AG08396 (cell line): ENCODE results near the gene PARD3.

ENCODE experiments used
- DNase-seq: peaks from one replicate; pipeline ENCODE4 v3.0.0; 2012; ENCODE audit warnings: low spot score, mixed read lengths

Gene PARD3

GRCh38 chr10:34689053-34689452 is 126.0 kb downstream of the PARD3 start:
- DNase-seq: peak; percentile 39

GRCh38 chr10:34687434-34688210 is 127.5 kb downstream of the PARD3 start:
- no peak for DNase-seq

DNA sequence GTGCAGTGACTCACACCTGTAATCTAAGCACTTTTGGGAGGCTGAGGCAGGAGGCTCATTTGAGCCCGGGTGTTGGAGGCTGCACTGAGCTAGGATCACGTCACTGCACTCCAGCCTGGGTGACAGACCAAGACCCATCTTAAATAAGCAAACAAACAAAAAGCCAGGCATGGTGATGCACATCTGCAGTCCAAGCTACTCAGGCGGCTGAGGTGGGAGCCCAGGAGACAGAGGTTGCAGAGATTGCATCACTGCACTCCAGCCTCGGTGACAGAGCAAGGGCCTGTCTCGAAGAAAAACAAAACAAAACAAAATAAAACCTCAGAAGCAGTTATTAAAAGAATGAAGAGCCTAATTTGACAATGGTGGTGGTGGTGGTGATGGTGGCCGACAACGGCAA is 132.5 kb downstream of the PARD3 start:
- DNase-seq: no peak

- DNase-seq: no peak
Observed at GRCh38 chr10:34681933-34682332, 133.2 kb downstream of the PARD3 start.

DNA sequence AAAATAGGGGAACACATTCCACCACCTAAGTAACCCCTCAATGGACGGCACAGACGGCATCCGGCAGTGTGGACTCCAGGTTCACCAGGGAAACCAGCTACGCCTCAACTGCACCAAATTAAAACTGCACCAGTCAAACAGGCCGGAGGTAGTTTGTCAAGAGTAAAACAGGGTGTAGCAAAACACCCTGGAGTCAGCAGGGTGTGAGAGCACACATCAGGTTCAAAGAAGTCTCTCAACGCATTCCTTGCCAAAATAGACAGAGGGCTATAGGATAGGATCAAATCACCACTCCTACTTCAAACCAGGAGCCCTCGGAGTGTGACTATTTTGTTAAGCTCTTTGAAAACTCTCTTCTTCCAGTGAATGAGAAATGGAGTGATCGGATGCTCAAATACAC is 135.9 kb downstream of the PARD3 start:
- no peak for DNase-seq

GRCh38 chr10:34677591-34677990 is 137.5 kb downstream of the PARD3 start:
- no peak for DNase-seq

GRCh38 chr10:34677132-34677531 is 138.0 kb downstream of the PARD3 start:
- DNase-seq: no peak

GRCh38 chr10:34674176-34674575 is 140.9 kb downstream of the PARD3 start:
- no peak for DNase-seq

- DNase-seq: no peak
Observed at GRCh38 chr10:34670081-34670480, 145.0 kb downstream of the PARD3 start.

DNA sequence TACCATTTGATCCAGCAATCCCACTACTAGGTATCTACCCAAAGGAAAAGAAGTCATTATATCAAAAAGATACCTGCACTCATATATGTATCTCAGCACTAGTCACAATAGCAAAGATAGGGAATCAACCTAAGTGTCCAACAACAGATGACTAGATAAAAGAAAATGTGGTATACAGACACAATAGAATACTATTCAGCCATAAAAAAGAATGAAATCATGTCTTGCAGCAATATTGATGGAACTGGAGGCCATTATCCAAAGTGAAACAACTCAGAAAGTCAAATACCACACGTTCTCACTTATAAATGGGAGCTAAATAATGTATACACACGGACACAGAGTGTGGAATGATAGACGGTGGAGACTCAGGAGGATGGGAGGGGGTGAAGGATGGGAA is 146.0 kb downstream of the PARD3 start:
- DNase-seq: no peak

DNA sequence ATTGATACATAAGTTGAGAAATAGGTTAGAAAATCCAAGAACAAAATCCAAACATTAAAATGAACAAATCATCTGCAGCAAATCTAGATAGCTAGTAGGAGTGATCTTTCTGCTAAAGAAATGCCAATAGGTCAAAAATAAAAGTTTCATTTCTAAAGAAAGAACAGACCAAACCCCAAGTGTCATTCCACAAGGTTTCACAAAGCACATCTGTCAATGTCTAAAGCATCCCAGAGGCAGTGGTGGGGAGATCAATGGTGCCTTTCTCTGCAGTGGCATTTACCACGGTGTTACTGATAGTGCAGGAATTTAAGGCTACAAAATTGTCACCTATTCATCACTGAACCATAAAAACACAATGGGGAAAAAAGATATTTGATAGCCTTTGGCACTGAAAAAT is 147.9 kb downstream of the PARD3 start:
- DNase-seq: no peak

DNA sequence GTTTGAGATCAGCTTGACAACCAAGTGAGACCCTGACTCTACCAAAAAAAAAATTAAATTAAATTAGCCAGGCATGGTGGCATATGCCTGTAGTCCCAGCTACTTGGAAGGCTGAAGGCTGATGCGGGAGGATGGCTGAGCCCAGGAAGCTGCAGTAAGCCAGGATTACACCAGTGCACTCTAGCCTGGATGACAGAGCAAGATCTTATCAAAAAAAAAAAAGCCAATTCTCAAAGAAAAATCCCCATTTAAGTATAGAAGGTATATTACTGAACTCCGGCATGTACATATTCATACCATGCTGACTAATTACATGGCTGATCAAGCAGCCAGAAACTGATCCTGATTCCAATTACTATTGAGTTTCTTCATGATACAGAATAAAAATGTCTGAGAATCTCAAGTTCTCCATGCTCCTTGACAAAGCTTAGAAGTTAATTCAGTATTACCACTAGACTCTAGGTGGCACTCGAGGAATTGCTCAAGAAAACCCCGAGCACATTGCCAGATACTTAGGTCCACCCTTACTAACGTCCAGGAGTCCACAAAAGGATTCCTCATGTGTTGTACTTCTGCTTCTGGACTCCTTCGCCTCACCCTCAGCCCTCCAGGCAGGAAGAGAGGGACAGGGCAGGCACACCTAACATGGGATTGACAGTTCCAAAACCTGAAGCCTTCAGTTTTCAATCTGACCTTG is 148.9 kb downstream of the PARD3 start:
- DNase-seq: peak; percentile 79

DNA sequence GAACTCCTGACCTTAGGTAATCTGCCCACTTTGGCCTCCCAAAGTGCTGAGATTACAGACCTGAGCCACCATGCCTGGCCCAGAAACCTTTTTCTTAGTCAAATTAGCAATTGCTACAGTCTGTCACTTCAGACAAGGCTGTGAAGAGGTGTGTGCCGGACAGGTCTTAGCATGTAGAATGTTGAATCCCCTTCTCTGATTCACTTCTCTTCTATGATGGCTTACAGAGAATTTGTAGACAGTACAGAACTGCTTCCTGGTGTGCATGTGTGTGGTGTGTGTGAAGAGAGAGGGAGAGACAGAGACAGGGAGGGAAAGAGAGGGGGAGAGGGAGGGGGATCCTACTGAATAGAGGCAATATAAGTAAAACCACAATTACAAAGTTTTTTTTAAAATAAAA is 150.4 kb downstream of the PARD3 start:
- DNase-seq: no peak

- DNase-seq: no peak
Observed at GRCh38 chr10:34661580-34661979, 153.5 kb downstream of the PARD3 start.

- no peak for DNase-seq
Observed at GRCh38 chr10:34658934-34659333, 156.2 kb downstream of the PARD3 start.

GRCh38 chr10:34656661-34657060 is 158.4 kb downstream of the PARD3 start:
- no peak for DNase-seq

- peak; percentile 33 for DNase-seq
Observed at GRCh38 chr10:34655286-34656170, 159.6 kb downstream of the PARD3 start.

- DNase-seq: no peak
Observed at GRCh38 chr10:34654211-34654610, 160.9 kb downstream of the PARD3 start.

DNA sequence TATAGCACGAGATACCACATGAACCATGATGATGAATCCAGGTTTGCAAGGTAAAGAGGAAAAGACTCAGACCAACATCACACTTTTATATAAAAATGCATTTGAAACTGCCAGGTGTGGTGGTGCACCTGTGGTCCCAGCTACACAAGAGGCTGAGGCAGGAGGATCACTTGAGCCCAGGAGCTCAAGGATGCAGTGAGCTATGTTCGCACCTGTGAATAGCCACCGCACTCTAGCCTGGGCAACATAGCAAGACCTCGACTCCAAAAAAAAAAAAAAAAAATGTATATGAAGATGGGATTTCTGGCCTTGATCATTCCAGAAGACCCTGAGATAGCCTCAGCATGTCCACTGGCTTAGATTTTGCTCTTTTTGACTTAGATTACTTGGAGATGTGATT is 161.6 kb downstream of the PARD3 start:
- DNase-seq: no peak

DNA sequence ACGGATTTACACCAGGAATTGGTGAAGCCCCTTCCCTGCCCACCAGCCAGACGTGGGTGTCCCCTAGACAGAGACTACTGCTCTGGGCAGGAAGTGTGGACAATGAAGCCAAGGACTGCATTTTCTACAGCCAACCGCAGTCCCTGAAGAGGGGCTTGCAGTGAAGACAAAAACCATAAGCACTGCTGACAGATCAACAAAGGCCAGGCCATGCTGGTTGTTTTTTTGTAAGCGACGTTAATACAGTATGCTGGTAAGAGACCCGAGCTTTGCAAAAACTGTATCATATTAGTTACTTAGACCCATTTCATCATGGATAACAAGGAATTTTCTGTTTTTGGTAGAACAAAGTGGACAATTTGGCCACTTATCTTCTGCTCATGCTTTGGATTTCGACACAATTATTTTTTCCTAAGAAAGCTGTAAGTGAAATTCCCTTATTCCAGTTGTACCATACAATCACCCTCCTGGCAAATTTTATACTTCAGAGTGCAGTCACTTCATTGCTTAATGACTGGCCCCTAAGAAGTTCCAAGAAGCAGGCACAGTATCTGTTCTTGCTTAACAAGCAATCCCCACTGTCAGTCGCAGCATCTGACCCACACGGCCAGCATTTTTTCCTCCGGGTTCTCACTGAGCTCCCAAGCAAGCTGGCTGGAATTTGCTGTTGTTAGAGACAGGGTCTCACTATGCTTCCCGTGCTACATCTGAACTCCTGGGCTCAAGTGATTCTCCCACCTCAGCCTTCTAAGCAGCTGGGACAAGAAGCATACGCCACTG is 163.5 kb downstream of the PARD3 start:
- DNase-seq: no peak

- no peak for DNase-seq
Observed at GRCh38 chr10:34650156-34650555, 164.9 kb downstream of the PARD3 start.

GRCh38 chr10:34649385-34649784 is 165.7 kb downstream of the PARD3 start:
- no peak for DNase-seq
